Tracheal epithelial cell (primary cell): Measurements from ENCODE around the gene GTF2B. TPM values are rescaled to one million over a fixed set of nuclear protein-coding genes. Genes with fewer than 3 reads are reported as not detected.

Experiments
- total RNA-seq: library from RNA; depleted of rRNA; stranded (reverse); fragments of >200 nt; gene quantifications from 2 replicates; pipeline ENCODE4 v1.2.1, GENCODE V29; 2014

Gene GTF2B
- 34.1 and 41.2 TPM in 2 replicates for total RNA-seq

GRCh38 chr1:88891318-88891950 is at the start of gene GTF2B:
TSS of gene GTF2B (minus strand) at chr1:88891567. CDS start at chr1:88891499, 68 bp downstream.

Other genes with a start within 250 kb of the GTF2B start
- 24.1 and 27.3 TPM in 2 replicates for gene PKN2, start 207.3 kb downstream of the GTF2B start, total RNA-seq
- 32.5 and 34.1 TPM in 2 replicates for gene KYAT3, start 101.1 kb upstream of the GTF2B start, total RNA-seq
- gene RBMXL1, start 101.1 kb upstream of the GTF2B start, total RNA-seq, result 7.0 and 13.2 TPM in 2 replicates
- gene GBP3, start 131.3 kb upstream of the GTF2B start, total RNA-seq, result 5.1 and 31.3 TPM in 2 replicates
- gene GBP1, start 173.6 kb upstream of the GTF2B start, total RNA-seq, result 4.7 and 79.5 TPM in 2 replicates
- 1.3 and 22.7 TPM in 2 replicates for gene GBP2, start 234.5 kb upstream of the GTF2B start, total RNA-seq